ENCODE measurements around the gene SMPD2. TPM values are rescaled to one million over a fixed set of nuclear protein-coding genes. Genes with fewer than 3 reads are reported as not detected.

Gene SMPD2, protein sequence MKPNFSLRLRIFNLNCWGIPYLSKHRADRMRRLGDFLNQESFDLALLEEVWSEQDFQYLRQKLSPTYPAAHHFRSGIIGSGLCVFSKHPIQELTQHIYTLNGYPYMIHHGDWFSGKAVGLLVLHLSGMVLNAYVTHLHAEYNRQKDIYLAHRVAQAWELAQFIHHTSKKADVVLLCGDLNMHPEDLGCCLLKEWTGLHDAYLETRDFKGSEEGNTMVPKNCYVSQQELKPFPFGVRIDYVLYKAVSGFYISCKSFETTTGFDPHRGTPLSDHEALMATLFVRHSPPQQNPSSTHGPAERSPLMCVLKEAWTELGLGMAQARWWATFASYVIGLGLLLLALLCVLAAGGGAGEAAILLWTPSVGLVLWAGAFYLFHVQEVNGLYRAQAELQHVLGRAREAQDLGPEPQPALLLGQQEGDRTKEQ
- total RNA-seq (10 to 100 TPM; 15.1 to 16.3 TPM), polyA plus RNA-seq (1 to 10 TPM; 5.8 to 8.2 (median 6.7) TPM), total RNA-seq (12.3 to 34.2 (median 22.0) reads per million in 6 experiments)

DNA sequence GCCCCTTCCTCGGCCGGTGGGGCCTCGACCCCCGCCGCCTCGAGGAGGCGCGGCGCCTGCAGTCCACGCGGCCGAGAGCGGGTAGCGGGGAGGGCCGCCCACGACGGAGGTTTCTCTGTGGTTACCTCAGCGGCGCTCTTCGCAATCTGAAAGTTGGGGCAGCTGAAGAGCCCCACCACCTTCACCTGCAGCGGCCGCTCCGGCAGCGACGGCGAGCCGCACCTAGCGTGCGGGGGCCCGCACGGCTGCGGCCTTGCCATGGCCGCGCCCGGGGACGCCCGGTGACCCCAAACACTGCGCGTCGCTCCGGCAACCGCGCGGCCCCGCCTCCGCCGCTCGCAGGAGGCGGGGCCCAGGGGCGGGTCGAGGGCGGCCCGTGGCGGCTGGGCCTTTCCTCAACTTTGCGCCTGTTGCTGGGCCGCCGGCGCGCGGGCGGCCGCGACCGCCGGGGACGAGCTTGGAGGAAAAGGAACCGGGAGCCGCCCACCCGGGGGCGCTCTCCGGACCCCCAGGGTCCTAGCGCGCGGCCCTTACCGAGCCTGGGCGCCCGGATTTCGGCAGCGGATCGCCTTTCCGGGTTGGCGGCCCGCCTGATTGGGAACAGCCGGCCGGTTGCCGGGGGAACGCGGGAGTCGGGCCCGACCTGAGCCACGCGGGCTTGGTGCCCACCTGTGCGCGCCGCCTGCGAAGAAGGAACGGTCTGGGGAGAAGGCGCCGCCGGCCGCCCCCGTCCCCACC lies at the start of gene SMPD2, which contains the start of gene PPIL6:
Gene SMPD2 (plus strand): TSS at position 394 of the 738 bp plus-strand sequence. CDS start 398 bp downstream, outside the sequence.
Gene PPIL6 (minus strand): TSS at position 298 of the 738 bp plus-strand sequence. CDS start 38 bp downstream, at position 260.
- peak within 1 kb of the TSS; percentile 89 to 97 (median 93) for H3K4me3 Mint-ChIP-seq
- no peaks in the 10 kb centered on the region for H3K9me3 Mint-ChIP-seq
- POLR2A ChIA-PET = interaction anchor here (0.6 to 6.8 kb wide), 12 partner anchors 13 to 950 kb away, joined by 3 to 131 read pairs (median 4); partner anchors contain the start of genes CD164, CEP57L1, MICAL1 and SESN1
- peak within 1 kb of the TSS; percentile 78 to 98 (median 96) for H3K27ac Mint-ChIP-seq
- H3K4me1 Mint-ChIP-seq = peaks cover 20 to 32% (median 29%) of the 10 kb centered on the region in 4 donors
- no peaks in the 10 kb centered on the region for H3K27me3 Mint-ChIP-seq
- peak; percentile 78 to 79 for ATAC-seq
- peaks cover 0 to 6% (median 0%) of the 10 kb centered on the region in 3 donors for H3K36me3 Mint-ChIP-seq
- DNase-seq = peak; percentile 61 to 86 (median 78)

DNA sequence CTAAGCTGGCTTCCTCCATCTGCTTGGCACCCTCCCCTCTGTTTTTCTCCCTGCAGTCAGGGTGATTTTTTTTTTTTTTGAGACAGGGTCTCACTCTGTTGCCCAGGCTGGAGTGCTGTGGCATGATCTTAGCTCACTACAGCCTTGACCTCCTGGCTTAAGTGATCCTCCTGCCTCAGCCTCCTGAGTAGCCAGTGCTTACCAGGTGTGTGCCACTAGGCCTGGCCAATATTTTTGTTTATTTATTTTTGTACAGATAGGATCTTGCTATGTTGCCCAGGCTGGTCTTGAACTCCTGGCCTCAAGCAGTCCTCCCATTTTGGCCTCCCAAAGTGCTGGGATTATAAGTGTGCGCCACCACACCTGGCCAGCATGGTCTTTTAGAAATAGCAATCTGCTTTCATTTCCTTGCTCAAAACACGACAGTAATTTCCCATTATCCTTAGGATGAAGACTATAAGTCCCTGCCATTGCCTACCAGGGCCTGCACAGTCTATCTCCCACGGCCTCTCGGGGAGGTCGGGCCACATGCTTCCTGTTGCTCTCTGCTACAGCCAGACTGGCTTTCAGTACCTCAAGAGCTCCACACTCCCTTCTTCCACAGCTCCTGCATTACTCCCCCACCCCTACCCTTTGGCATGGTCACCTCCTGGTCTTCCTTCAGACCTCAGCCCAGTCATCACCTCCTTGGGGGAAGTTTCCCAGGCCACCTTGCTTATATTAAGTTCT lies 47.2 kb upstream of the SMPD2 start:
- ATAC-seq (no peak), DNase-seq (no peak)
- H3K9me3 Mint-ChIP-seq = no peaks in the 10 kb centered on the region
- no peaks in the 10 kb centered on the region for H3K27me3 Mint-ChIP-seq
- peaks cover 7 to 20% (median 13%) of the 10 kb centered on the region in 4 donors for H3K4me1 Mint-ChIP-seq
- no peak overlapping the region for H3K27ac Mint-ChIP-seq
- H3K4me3 Mint-ChIP-seq = no peak overlapping the region
- POLR2A ChIA-PET = interaction anchor here (1.1 kb wide), 1 partner anchor 10 kb away, joined by 3 read pairs; no protein-coding TSS in a partner anchor
- no peaks in the 10 kb centered on the region for H3K36me3 Mint-ChIP-seq

DNA sequence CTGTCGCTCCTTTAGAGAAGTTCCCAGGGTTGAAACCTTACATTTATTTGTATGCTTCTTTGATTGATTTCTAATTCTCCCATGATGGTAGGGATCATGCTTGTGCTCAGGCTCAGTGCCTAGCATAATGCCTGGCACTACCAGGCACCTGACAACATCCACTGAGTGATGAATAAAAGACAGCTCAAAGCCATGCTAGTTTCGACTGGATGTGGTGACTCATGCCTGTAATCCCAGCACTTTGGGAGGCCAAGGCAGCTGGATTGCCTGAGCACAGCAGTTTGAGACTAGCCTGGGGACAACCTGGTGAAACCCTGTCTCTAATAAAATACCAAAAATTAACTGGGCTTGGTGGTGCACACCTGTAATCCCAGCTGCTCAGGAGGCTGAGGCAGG lies 46.6 kb upstream of the SMPD2 start:
- Mint-ChIP-seq H3K27me3 (no peaks in the 10 kb centered on the region), H3K4me3 (no peak overlapping the region), H3K36me3 (peaks cover 0 to 2% (median 0%) of the 10 kb centered on the region in 3 donors), H3K4me1 (peaks cover 7 to 20% (median 13%) of the 10 kb centered on the region in 4 donors), H3K27ac (no peak overlapping the region), H3K9me3 (no peaks in the 10 kb centered on the region)
- POLR2A ChIA-PET = no interaction called here
- DNase-seq = no peak
- no peak for ATAC-seq

DNA sequence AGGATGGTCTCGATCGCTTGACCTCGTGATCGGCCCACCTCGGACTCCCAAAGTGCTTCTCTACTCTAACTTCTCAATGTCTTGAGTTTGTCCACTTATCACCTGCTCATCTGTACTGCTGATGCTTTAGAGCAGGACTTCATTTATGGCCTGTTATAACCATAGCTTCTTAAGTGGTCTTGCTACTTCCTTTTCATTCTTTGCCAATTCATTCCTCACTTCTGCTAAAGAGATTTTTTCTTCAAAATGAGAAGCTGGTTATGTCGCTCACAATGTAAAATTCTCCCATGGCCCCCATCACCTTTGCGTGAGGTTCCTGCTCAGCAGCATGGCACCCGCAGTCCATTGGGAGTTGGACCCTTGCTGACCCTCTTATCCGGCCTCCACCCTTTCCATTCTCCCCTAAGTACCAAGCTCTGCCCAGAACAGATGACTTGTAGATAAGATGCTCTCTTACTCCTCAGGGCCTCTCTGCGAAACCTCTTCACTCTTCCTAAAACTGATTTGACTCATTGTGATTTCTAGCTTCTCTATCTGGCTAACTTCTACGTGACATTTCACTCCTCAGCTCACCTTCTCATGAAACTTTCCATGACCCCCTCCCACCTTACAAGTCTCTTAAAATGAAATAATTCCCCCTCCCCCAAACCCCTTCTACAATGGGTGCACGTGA lies 44.3 kb upstream of the SMPD2 start:
- no peak overlapping the region for H3K27ac Mint-ChIP-seq
- H3K27me3 Mint-ChIP-seq = no peaks in the 10 kb centered on the region
- DNase-seq (no peak), ATAC-seq (no peak)
- H3K9me3 Mint-ChIP-seq = no peaks in the 10 kb centered on the region
- no peak overlapping the region for H3K4me3 Mint-ChIP-seq
- H3K36me3 Mint-ChIP-seq = peaks cover 0 to 2% (median 0%) of the 10 kb centered on the region in 3 donors
- POLR2A ChIA-PET = no interaction called here
- peaks cover 2 to 12% (median 6%) of the 10 kb centered on the region in 4 donors for H3K4me1 Mint-ChIP-seq

DNA sequence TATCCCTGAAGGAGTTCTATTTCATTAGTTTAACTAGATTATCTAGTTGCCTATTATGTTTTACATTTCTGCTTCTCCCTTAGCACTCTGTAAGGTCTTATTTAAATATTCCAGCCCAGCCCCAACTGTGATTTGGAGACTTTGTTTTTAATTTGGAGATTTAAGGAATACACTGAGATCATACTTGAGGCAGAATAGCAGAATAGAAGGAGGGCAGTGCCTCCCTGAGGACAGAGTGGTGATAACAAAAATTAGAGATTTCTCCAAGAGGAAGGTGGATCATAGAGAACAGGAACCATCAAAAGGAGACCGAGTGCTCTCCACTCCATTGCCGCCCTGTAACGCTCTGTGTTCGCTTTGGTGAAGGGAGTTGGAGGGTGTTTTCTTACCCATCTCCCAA lies 43.5 kb upstream of the SMPD2 start:
- Mint-ChIP-seq H3K36me3 (peaks cover 0 to 2% (median 0%) of the 10 kb centered on the region in 3 donors), H3K9me3 (no peaks in the 10 kb centered on the region), H3K4me1 (peaks cover 0 to 6% (median 3%) of the 10 kb centered on the region in 4 donors), H3K4me3 (no peak overlapping the region), H3K27ac (no peak overlapping the region), H3K27me3 (no peaks in the 10 kb centered on the region)
- DNase-seq (no peak), ATAC-seq (no peak)
- POLR2A ChIA-PET = no interaction called here

DNA sequence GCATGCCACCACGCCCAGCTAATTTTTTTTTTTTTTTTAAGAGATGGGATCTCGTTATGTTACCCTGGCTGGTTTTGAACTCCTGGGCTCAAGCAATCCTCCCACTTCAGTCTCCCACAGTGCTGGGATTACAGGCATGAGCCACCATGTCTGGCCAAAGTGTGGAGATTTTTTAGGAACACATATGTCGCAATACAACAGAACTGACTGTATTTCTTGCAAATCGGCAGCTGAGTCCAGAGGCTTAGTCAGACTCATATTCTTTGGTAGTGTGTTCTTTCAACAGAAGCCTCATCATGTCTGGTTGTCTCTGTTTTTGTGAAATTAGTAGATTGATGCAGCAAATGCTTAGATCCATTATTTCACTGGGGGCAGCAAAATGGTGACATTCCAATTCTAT lies 34.3 kb upstream of the SMPD2 start:
- Mint-ChIP-seq H3K4me1 (no peaks in the 10 kb centered on the region), H3K9me3 (peaks cover 0 to 5% (median 0%) of the 10 kb centered on the region in 9 donors), H3K4me3 (no peak overlapping the region), H3K27me3 (peaks cover 0 to 2% (median 0%) of the 10 kb centered on the region in 5 donors), H3K36me3 (no peaks in the 10 kb centered on the region), H3K27ac (no peak overlapping the region)
- no peak for ATAC-seq
- POLR2A ChIA-PET = no interaction called here
- DNase-seq = no peak

DNA sequence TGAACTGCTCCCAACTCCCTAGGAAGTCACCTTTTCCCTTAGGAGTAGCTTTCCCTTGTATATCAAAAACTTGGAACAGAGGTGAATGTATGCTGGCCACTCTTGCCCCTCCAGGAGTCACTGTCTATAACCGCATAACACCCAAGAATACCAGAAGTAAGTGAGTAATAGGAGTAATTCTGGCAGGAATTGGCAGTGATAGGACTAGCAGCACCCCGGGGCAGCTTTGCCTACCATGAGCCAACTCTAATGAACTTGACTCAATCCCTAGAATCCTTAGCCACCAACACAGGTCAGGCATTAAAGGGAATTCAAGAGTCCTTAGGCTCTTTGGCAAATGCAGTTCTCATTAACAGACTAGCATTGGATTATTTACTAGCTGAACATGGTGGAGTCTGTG lies 29.5 kb upstream of the SMPD2 start:
- no peak for ATAC-seq
- Mint-ChIP-seq H3K9me3 (peaks cover 0 to 5% (median 0%) of the 10 kb centered on the region in 9 donors), H3K27ac (no peak overlapping the region), H3K36me3 (no peaks in the 10 kb centered on the region), H3K4me1 (no peaks in the 10 kb centered on the region), H3K4me3 (no peak overlapping the region), H3K27me3 (peaks cover 0 to 2% (median 0%) of the 10 kb centered on the region in 5 donors)
- DNase-seq = no peak
- POLR2A ChIA-PET = no interaction called here

DNA sequence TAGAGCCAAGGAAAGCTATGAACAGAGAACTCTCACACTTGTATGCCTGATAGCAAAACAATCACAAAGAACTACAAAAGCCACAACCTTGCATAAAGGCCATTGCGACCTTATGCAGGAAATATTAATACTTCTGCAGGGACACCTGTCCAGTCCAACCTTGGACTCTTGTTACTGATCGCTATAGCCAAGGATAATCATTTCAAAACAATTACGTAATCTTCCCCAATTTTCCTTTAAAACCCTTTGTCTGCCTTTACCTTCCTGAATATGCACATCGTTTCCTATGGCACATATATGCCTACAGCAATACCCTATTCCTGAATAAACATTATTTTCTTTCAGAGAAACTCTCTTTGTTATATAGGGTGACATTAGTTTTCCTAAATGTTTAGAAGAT lies 22.9 kb upstream of the SMPD2 start:
- H3K27me3 Mint-ChIP-seq = no peaks in the 10 kb centered on the region
- no peaks in the 10 kb centered on the region for H3K4me1 Mint-ChIP-seq
- H3K27ac Mint-ChIP-seq = no peak overlapping the region
- ATAC-seq (no peak), DNase-seq (no peak)
- no peaks in the 10 kb centered on the region for H3K36me3 Mint-ChIP-seq
- POLR2A ChIA-PET = no interaction called here
- no peaks in the 10 kb centered on the region for H3K9me3 Mint-ChIP-seq
- no peak overlapping the region for H3K4me3 Mint-ChIP-seq

DNA sequence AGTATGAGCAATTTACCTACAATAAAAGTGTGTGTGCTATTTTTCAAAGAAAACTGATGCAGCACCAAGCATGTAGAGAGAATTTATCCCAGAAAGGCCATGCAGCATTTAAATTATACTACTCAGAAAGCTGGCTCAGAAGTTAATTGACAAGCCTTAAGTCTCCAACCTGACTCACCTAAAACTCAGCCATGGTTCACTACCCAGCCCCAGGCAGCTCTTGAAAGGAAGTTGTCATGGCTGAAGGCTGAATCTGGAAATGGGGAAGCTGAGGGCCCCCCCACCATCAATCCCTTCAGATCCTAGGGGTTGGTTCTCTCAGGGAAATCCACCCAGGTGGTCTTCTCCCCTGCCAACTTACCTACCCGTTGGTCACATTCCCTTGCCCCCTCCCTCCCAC lies 19.8 kb upstream of the SMPD2 start:
- Mint-ChIP-seq H3K4me3 (no peak overlapping the region), H3K27ac (peak overlapping the region in 1 of 10 donors; percentile 16)

DNA sequence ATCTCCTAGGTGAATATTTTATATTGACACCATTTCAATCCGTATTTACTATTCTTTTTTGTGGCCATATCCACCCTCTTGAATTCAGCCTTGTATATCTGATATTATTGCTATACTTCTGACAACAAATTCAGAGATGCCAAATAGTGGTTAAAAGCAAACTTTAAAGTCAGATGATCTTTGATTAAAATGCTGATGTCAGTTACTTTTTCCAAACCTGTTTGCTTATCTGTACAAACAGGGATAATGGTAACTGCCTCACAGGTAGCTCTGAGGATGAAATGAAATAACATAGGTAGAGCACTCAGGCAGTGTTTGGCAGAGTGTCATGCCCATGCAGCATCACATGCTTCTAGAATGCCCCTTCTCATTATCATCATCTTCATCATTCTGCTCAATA lies 19.3 kb upstream of the SMPD2 start:
- Mint-ChIP-seq H3K27ac (peak overlapping the region in 2 of 10 donors; percentile 16 to 54), H3K27me3 (peaks cover 0 to 2% (median 0%) of the 10 kb centered on the region in 5 donors), H3K4me3 (no peak overlapping the region), H3K4me1 (peaks cover 0 to 4% (median 0%) of the 10 kb centered on the region in 4 donors), H3K9me3 (no peaks in the 10 kb centered on the region), H3K36me3 (no peaks in the 10 kb centered on the region)
- DNase-seq (no peak), ATAC-seq (no peak)
- POLR2A ChIA-PET = interaction anchor here (0.5 kb wide), 1 partner anchor 970 kb away, joined by 4 read pairs; no protein-coding TSS in a partner anchor

More for the DNA sequence above, 19.8 kb upstream of the SMPD2 start:
- Mint-ChIP-seq H3K27me3 (peaks cover 0 to 2% (median 0%) of the 10 kb centered on the region in 5 donors), H3K9me3 (no peaks in the 10 kb centered on the region), H3K36me3 (no peaks in the 10 kb centered on the region), H3K4me1 (peaks cover 0 to 4% (median 0%) of the 10 kb centered on the region in 4 donors)
- ATAC-seq (no peak), DNase-seq (no peak)
- POLR2A ChIA-PET = interaction anchor here (0.5 kb wide), 1 partner anchor 970 kb away, joined by 4 read pairs; no protein-coding TSS in a partner anchor

DNA sequence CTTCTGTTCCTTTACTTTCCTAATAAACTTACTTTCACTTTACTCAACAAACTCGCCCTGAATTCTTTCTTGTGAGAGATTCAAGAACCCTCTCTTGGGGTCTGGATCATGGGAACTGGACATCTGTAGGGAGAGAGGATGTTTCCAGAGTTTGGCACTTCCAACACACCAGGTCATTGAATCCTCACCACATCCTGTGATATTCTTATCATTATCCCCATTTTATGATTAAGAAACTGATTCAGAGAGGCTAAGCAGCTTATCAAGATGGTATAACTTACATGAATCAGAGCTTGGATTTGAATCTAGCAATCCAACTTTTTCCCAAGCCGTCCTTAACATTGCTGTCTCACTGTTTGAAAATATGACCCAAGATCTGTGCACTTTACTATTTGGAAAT lies 15.6 kb upstream of the SMPD2 start:
- Mint-ChIP-seq H3K27me3 (peaks cover 0 to 2% (median 0%) of the 10 kb centered on the region in 5 donors), H3K36me3 (no peaks in the 10 kb centered on the region), H3K27ac (no peak overlapping the region), H3K9me3 (no peaks in the 10 kb centered on the region), H3K4me1 (peaks cover 0 to 4% (median 0%) of the 10 kb centered on the region in 4 donors), H3K4me3 (no peak overlapping the region)
- DNase-seq (no peak), ATAC-seq (no peak)
- POLR2A ChIA-PET = no interaction called here

Data from naive thymus-derived CD8-positive, alpha-beta T cell (primary cell).